K562 (cell line): Measurements from ENCODE around the gene NUP88. TPM values are rescaled to one million over a fixed set of nuclear protein-coding genes. Genes with fewer than 3 reads are reported as not detected.
A peak's percentile ranks its signal among the peaks of the same experiment; 100 is the strongest.

ENCODE experiments used
- ASH1L ChIP-seq: fragments of 450-650 bp; IDR thresholded peaks from 2 replicates; pipeline ENCODE4 v1.6.1; 2018; ENCODE audit warnings: borderline replicate concordance, mild to moderate bottlenecking, low read depth; ENCODE audit not compliant: partially characterized antibody
- BHLHE40 ChIP-seq: IDR thresholded peaks from 2 replicates; pipeline ENCODE4 v1.6.1; 2011; ENCODE audit warnings: low read length, improper control_type of control experiment
- CBX1 ChIP-seq: sonication (generic); IDR thresholded peaks from 2 replicates; pipeline ENCODE4 v1.6.1; 2016; ENCODE audit warnings: antibody characterized with exemption, low read depth, mild to moderate bottlenecking
- CREB1 ChIP-seq, 2 experiments: sonication (generic) in 1 of 2; formaldehyde crosslinking in 1 of 2; IDR thresholded peaks; 2 replicates each; pipeline versions ENCODE4 v1.6.1 to v1.8.0; 2012 to 2022; ENCODE audit warnings: inconsistent platforms in 1 of 2, mild to moderate bottlenecking in 1 of 2, missing genetic modification reagents in 1 of 2, moderate library complexity in 1 of 2
- FOS ChIP-seq: IDR thresholded peaks from 3 replicates; pipeline ENCODE4 v1.6.1; 2011; ENCODE audit not compliant: insufficient read length; ENCODE audit errors: extremely low read depth
- FOXK2 ChIP-seq, 2 experiments: fragments of 450-650 bp; IDR thresholded peaks in 1 of 2; conservative IDR thresholded peaks in 1 of 2; 2 replicates each; pipeline ENCODE4 v1.6.1; 2016; ENCODE audit warnings: low read depth in 2 of 2, mild to moderate bottlenecking in 1 of 2
- MCM7 ChIP-seq, 2 experiments: fragments of 450-650 bp; IDR thresholded peaks; 2 replicates each; pipeline ENCODE4 v1.6.1; 2016 to 2018
- MYBL2 ChIP-seq, 2 experiments: fragments of 450-650 bp in 1 of 2; sonication (generic) in 1 of 2; formaldehyde crosslinking in 1 of 2; IDR thresholded peaks; 2 replicates each; pipeline versions ENCODE4 v1.6.1 to v1.8.1; 2017 to 2022; ENCODE audit warnings: borderline replicate concordance in 1 of 2, inconsistent platforms in 1 of 2, low read depth in 1 of 2, mild to moderate bottlenecking in 1 of 2, missing genetic modification reagents in 1 of 2, moderate library complexity in 1 of 2
- NR2C1 ChIP-seq, 2 experiments: fragments of 450-650 bp; IDR thresholded peaks; 2 replicates each; pipeline ENCODE4 v1.6.1; 2017; ENCODE audit warnings: mild to moderate bottlenecking in 2 of 2, antibody characterized with exemption in 1 of 2, inconsistent platforms in 1 of 2, missing compliant biosample characterization in 1 of 2, missing genetic modification characterization in 1 of 2
- RBM39 ChIP-seq: fragments of 200-400 bp; formaldehyde crosslinking; optimal IDR thresholded peaks from 2 replicates; pipeline ENCODE3; 2018; ENCODE audit warnings: low read depth, low read length
- SOX6 ChIP-seq: fragments of 450-650 bp; IDR thresholded peaks from 2 replicates; pipeline ENCODE4 v1.6.1; 2014; ENCODE audit warnings: mild to moderate bottlenecking
- TEAD1 ChIP-seq, 2 experiments: fragments of 450-650 bp in 1 of 2; sonication (generic) in 1 of 2; formaldehyde crosslinking; IDR thresholded peaks; 2 replicates each; pipeline versions ENCODE4 v1.4.0 to v1.8.0; 2020 to 2022; ENCODE audit warnings: mild to moderate bottlenecking in 2 of 2, missing genetic modification reagents in 1 of 2
- TEAD4 ChIP-seq, 2 experiments: sonication (generic) in 1 of 2; formaldehyde crosslinking in 1 of 2; IDR thresholded peaks; 2 replicates each; pipeline versions ENCODE4 v1.6.1 to v1.8.0; 2012 to 2022; ENCODE audit warnings: borderline replicate concordance in 1 of 2, inconsistent platforms in 1 of 2, low read length in 1 of 2, mild to moderate bottlenecking in 1 of 2, missing genetic modification reagents in 1 of 2
- YBX1 ChIP-seq: fragments of 450-650 bp; IDR thresholded peaks from 2 replicates; pipeline ENCODE4 v1.7.1; 2016; ENCODE audit warnings: mild to moderate bottlenecking
- ZBTB7A ChIP-seq: IDR thresholded peaks from 2 replicates; pipeline ENCODE4 v1.6.1; 2011; ENCODE audit warnings: low read depth, mild to moderate bottlenecking, low read length, moderate library complexity, borderline replicate concordance; ENCODE audit not compliant: control insufficient read depth
- ZNF134 ChIP-seq: fragments of 250-450 bp; sonication (Bioruptor Pico); conservative IDR thresholded peaks from 2 replicates; pipeline ENCODE4 v1.4.0; 2020
- ZNF431 ChIP-seq: sonication (generic); formaldehyde crosslinking; IDR thresholded peaks from 2 replicates; pipeline ENCODE4 v1.8.0; 2022; ENCODE audit warnings: mild to moderate bottlenecking, missing genetic modification reagents
- ZSCAN29 ChIP-seq: fragments of 450-650 bp; IDR thresholded peaks from 2 replicates; pipeline ENCODE4 v1.6.1; 2017
- polyA plus RNA-seq, 8 experiments: library from polyadenylated mRNA; depleted of rRNA in 4 of 8; stranded (reverse) in 5 of 8; unstranded in 3 of 8; fragments of >200 nt; fragmentation: Nextera tagmentation in 2 of 8; fragmentation: Illumina TruSeq in 1 of 8; extraction: Ambion mirVana in 2 of 8; extraction: Trizol in 1 of 8; gene quantifications; 2 replicates each; pipeline versions ENCODE4 v1.2.1 to v1.2.3, GENCODE V29; 2011 to 2014; ENCODE audit warnings: inconsistent platforms in 1 of 8, missing spikeins in 1 of 8
- total RNA-seq, 7 experiments: library from RNA; depleted of rRNA in 6 of 7; stranded (reverse); fragments of >200 nt in 6 of 7; fragmentation: Illumina TruSeq in 2 of 7; extraction: Trizol in 2 of 7; gene quantifications; 2 replicates each; pipeline versions ENCODE4 v1.2.1 to v1.2.3, GENCODE V29; 2011 to 2021; ENCODE audit warnings: low replicate concordance in 1 of 7
- TF ChIP-seq, protein P1 (sequence below): sonication (generic); formaldehyde crosslinking; IDR thresholded peaks from 2 replicates; pipeline ENCODE4 v1.8.0; 2023; ENCODE audit warnings: mild to moderate bottlenecking, missing genetic modification reagents
- TF ChIP-seq, protein P2 (sequence below): sonication (generic); formaldehyde crosslinking; IDR thresholded peaks from 2 replicates; pipeline ENCODE4 v1.8.0; 2022; ENCODE audit warnings: mild to moderate bottlenecking, missing genetic modification reagents
- TF ChIP-seq, protein P3 (sequence below): fragments of 450-650 bp; formaldehyde crosslinking; conservative IDR thresholded peaks from 2 replicates; pipeline ENCODE4 v1.4.0; 2022; ENCODE audit warnings: mild to moderate bottlenecking, missing genetic modification characterization

NUP88 gene
- total and polyA plus RNA-seq, 9 of the 15 experiments (the other 6 are each of a cell fraction or from before 2014, with no cell fraction given) = 59.9 to 160 (median 119) TPM

DNA sequence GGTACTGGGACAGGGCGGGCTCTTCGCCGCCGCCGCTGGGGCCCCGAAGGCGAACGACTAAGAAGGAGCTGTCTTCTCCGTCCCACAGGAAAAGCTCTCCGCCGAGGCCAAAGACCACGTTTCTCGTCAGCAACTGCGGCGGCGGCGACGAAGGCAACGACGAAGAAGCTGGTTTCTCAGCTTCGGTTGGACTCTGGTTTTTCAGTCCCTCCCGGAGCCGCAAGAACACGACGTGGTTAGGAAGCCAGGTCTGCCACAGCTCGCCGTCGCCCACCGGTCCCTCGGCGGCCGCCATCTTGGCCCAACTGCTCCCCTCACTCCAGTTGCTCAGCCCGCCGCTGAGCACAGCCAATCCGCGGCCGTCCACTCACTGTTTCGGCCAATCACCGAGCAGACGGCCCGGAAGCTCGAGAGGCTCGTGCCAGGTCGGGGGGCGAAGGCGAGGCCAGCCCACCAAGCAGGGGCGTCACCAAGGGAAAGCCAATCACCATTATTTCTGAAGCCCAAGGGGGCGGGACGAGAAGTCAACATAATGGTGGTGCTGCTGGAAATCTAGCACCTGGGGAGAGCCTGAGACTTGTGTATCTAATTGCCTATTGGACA, at the start of gene NUP88 (continued):
- TF ChIP-seq TEAD4 (IDR thresholded peaks at IDR 0.05; ENCODE audit: low read length) (no peak), TEAD4 (CRISPR knock-in tag; IDR thresholded peaks at IDR 0.05; ENCODE audit: borderline replicate concordance) (no peak), FOS (peak; percentile 74), ZNF431 (CRISPR knock-in tag) (no peak), CBX1 (no peak), ZBTB7A (peak; percentile 98), CREB1 (IDR thresholded peaks at IDR 0.05) (peak; percentile 13; the same call in 1 of the 2 replicates), CREB1 (CRISPR knock-in tag; IDR thresholded peaks at IDR 0.05) (no peak), RBM39 (no peak), FOXK2 (conservative IDR thresholded peaks at IDR 0.05 in 1 of 2, IDR thresholded peaks at IDR 0.05 in 1 of 2; ENCODE audit: low read depth in 2 of 2) (no peak), MCM7 (IDR thresholded peaks at IDR 0.05) (no peak), ASH1L (peak; percentile 70), ZSCAN29 (0 out of 2 replicates have a peak, but pooled peaks have one; percentile 2), ZNF134 (no peak), MYBL2 (IDR thresholded peaks at IDR 0.05; ENCODE audit: low read depth) (no peak), MYBL2 (CRISPR knock-in tag; IDR thresholded peaks at IDR 0.05; ENCODE audit: borderline replicate concordance) (no peak), NR2C1 (IDR thresholded peaks at IDR 0.05) (peak; percentile 41), NR2C1 (tag; IDR thresholded peaks at IDR 0.05) (peak; percentile 25; the same call in 1 of the 2 replicates), BHLHE40 (peak; percentile 90), SOX6 (no peak), TEAD1 (CRISPR knock-in tag; IDR thresholded peaks at IDR 0.05) (peak; percentile 15 to 41; a peak in 1 of 4 replicates), YBX1 (no peak)
- TF ChIP-seq, protein P1, sequence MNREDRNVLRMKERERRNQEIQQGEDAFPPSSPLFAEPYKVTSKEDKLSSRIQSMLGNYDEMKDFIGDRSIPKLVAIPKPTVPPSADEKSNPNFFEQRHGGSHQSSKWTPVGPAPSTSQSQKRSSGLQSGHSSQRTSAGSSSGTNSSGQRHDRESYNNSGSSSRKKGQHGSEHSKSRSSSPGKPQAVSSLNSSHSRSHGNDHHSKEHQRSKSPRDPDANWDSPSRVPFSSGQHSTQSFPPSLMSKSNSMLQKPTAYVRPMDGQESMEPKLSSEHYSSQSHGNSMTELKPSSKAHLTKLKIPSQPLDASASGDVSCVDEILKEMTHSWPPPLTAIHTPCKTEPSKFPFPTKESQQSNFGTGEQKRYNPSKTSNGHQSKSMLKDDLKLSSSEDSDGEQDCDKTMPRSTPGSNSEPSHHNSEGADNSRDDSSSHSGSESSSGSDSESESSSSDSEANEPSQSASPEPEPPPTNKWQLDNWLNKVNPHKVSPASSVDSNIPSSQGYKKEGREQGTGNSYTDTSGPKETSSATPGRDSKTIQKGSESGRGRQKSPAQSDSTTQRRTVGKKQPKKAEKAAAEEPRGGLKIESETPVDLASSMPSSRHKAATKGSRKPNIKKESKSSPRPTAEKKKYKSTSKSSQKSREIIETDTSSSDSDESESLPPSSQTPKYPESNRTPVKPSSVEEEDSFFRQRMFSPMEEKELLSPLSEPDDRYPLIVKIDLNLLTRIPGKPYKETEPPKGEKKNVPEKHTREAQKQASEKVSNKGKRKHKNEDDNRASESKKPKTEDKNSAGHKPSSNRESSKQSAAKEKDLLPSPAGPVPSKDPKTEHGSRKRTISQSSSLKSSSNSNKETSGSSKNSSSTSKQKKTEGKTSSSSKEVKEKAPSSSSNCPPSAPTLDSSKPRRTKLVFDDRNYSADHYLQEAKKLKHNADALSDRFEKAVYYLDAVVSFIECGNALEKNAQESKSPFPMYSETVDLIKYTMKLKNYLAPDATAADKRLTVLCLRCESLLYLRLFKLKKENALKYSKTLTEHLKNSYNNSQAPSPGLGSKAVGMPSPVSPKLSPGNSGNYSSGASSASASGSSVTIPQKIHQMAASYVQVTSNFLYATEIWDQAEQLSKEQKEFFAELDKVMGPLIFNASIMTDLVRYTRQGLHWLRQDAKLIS (CRISPR knock-in tag) = no peak
- TF ChIP-seq, protein P2, sequence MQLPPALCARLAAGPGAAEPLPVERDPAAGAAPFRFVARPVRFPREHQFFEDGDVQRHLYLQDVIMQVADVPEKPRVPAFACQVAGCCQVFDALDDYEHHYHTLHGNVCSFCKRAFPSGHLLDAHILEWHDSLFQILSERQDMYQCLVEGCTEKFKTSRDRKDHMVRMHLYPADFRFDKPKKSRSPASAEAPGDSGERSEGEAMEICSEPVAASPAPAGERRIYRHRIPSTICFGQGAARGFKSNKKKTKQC (CRISPR knock-in tag) = peak; percentile 78; the same call in 1 of the 2 replicates
- TF ChIP-seq, protein P3, sequence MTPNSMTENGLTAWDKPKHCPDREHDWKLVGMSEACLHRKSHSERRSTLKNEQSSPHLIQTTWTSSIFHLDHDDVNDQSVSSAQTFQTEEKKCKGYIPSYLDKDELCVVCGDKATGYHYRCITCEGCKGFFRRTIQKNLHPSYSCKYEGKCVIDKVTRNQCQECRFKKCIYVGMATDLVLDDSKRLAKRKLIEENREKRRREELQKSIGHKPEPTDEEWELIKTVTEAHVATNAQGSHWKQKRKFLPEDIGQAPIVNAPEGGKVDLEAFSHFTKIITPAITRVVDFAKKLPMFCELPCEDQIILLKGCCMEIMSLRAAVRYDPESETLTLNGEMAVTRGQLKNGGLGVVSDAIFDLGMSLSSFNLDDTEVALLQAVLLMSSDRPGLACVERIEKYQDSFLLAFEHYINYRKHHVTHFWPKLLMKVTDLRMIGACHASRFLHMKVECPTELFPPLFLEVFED (CRISPR knock-in tag) = no peak
